Activated CD4-positive, alpha-beta T cell treated with anti-CD3 and anti-CD28 coated beads for 24 hours (primary cell): ENCODE results near the gene ELAPOR2.
"Not testable (repeated sequence)": the region's sequence is repeated elsewhere in the genome, so short reads cannot be mapped to it uniquely, and the experiment has no call there.

Experiments used
- DNase-seq, 2 donors: peaks; one replicate each; pipeline ENCODE4 v3.0.0-alpha.2; 2020; ENCODE audit warnings: low read depth in 2 of 2

Gene ELAPOR2

GRCh38 chr7:87059525-87060287 is at the start of gene ELAPOR2:
Gene ELAPOR2, minus strand, starts transcription at chr7:87059654. Its CDS starts 141 bp downstream, at chr7:87059513.
- peak; percentile 70 to 71 for DNase-seq

GRCh38 chr7:87107949-87108776 is 48.7 kb upstream of the ELAPOR2 start:
- DNase-seq: no peak

GRCh38 chr7:87106974-87107612 is 47.6 kb upstream of the ELAPOR2 start:
- DNase-seq: no peak

- DNase-seq: no peak
These were observed 45.9 kb upstream of the ELAPOR2 start for GRCh38 chr7:87105401-87105800.

- no peak for DNase-seq
These were observed 40.9 kb upstream of the ELAPOR2 start for GRCh38 chr7:87100326-87100725.

- DNase-seq: not testable (repeated sequence)
These were observed 37.9 kb upstream of the ELAPOR2 start for GRCh38 chr7:87097375-87097774.

GRCh38 chr7:87094322-87094721 is 34.9 kb upstream of the ELAPOR2 start:
- no peak for DNase-seq

GRCh38 chr7:87092568-87093091 is 33.2 kb upstream of the ELAPOR2 start:
- DNase-seq: no peak

GRCh38 chr7:87091487-87092066 is 32.1 kb upstream of the ELAPOR2 start:
- no peak for DNase-seq

GRCh38 chr7:87083865-87084519 is 24.5 kb upstream of the ELAPOR2 start:
- DNase-seq: no peak

- DNase-seq: no peak
These were observed 23.2 kb upstream of the ELAPOR2 start for GRCh38 chr7:87082675-87083074.

- DNase-seq: no peak
These were observed 16.4 kb upstream of the ELAPOR2 start for GRCh38 chr7:87075671-87076404.

- DNase-seq: no peak
These were observed 8.3 kb upstream of the ELAPOR2 start for GRCh38 chr7:87067788-87068187.

GRCh38 chr7:87060288-87060537 is 759 bp upstream of the ELAPOR2 start:
- DNase-seq: no peak

- DNase-seq: peak in 1 of 2 donors; percentile 0
These were observed 520 bp downstream of the ELAPOR2 start for GRCh38 chr7:87058744-87059524.

GRCh38 chr7:87057210-87057609 is 2.2 kb downstream of the ELAPOR2 start:
- DNase-seq: no peak

GRCh38 chr7:87056346-87056745 is 3.1 kb downstream of the ELAPOR2 start:
- no peak for DNase-seq

- DNase-seq: no peak
These were observed 10.6 kb downstream of the ELAPOR2 start for GRCh38 chr7:87048839-87049238.

- DNase-seq: no peak
These were observed 13.0 kb downstream of the ELAPOR2 start for GRCh38 chr7:87046456-87046855.

- DNase-seq: not testable (repeated sequence)
These were observed 14.7 kb downstream of the ELAPOR2 start for GRCh38 chr7:87044713-87045112.
